ENCODE measurements around the gene EVI5L.
"Not testable (repeated sequence)": the region's sequence is repeated elsewhere in the genome, so short reads cannot be mapped to it uniquely, and the experiment has no call there.

EVI5L gene

GRCh38 chr19:7829561-7830271 is at the start of gene EVI5L:
EVI5L (plus strand) TSS chr19:7830218; CDS start chr19:7846543, 16,325 bp downstream.
- peak; percentile 98 to 99 for DNase-seq

GRCh38 chr19:7781157-7781556 is 48.9 kb upstream of the EVI5L start:
- DNase-seq, result no peak

GRCh38 chr19:7783991-7784423 is 46.0 kb upstream of the EVI5L start:
- DNase-seq, result no peak

DNA sequence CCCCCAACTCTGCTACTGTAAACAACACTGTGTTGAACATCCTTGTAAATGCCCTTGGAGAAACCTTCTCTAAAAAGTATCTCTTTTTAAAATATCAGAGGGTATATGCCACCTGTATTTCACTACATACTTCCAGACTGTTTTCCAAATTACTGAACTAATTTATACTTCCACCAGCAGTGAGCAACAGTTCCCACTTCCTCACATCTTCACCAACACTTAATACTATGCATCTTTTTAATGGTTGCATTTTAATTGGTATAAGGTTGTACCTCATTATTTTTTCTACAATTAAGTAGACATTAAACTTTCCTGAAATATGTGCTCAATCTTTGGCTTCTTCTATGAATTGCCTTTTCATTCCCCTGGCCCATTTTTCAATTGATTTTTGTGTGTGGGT is 45.2 kb upstream of the EVI5L start:
- DNase-seq, result no peak

DNA sequence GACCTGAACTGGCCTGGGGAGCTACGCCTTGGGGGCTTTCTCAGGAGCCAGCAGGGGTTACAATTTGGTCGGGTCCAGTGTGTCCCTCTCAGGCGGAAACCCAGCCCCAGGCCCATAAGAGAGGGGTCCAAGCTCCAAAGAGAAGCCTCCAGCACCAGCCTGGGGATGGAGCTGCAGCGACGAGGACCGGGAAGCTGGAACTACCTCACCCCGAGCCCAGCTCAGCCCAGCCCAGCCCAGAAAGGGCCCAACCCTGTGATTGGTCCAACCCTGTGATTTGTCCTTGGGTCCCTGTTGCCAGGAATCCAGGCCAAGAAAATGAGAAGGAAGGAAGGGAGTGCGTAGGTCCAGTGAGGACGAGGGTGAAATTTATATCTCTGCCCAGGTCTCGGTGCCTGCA is 42.9 kb upstream of the EVI5L start:
- no peak for DNase-seq

- no peak for DNase-seq
These were observed 42.3 kb upstream of the EVI5L start for GRCh38 chr19:7787602-7788177.

DNA sequence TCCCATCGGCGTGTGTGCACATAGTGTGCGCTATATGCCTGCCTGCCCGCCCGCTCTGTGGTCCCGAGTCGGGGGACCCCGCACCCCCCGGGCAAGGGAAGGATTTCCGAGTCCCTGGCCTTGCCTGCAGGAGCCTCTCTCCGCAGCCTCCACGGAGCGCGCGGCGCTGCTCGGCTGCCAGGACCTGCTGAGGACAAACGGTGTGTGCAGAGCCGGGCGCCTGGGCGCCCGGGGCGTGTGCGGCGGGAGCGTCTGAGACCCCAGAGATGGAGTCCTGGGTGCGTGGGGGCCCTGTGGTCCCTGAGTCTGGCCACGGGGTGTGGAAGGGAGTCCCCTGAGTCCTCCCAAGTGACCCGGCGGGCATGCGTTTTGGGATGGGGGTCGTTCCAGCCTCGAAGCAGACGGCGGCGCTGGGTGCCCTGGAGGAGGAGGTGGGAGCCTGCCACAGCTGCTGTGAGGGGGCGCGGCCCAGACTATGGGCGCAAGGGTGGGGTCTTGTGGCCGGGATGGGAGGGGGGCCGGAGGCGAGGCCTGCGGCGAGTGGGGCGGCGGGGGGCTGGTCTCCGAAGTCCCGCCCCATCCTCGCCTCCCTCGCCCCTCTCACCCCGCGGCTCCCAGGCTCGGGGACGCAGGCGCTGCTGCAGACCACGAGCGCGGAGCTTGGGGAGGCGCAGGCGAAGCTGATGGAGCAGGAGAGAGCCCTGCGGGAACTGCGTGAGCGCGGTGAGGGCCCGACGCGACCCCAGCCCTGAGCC is 41.7 kb upstream of the EVI5L start:
- no peak for DNase-seq

DNA sequence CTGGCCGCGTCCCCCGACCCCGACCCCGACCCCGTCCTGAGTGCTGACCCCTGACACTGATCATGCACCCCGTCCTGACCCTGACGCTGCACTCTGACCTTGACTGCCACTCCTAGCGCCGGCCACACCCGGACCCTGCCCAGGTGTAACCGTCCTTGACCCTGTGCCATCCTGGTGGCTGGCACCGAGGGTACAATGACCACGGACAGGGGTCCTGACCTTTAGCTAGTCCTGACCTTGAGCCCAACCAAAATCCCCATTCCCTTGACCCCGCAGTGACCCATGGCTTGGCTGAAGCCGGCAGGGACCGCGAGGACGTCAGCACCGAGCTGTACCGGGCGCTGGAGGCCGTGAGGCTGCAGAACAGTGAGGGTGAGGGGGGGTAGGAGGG is 41.1 kb upstream of the EVI5L start:
- no peak for DNase-seq

GRCh38 chr19:7789447-7789846 is 40.6 kb upstream of the EVI5L start:
- no peak for DNase-seq

DNA sequence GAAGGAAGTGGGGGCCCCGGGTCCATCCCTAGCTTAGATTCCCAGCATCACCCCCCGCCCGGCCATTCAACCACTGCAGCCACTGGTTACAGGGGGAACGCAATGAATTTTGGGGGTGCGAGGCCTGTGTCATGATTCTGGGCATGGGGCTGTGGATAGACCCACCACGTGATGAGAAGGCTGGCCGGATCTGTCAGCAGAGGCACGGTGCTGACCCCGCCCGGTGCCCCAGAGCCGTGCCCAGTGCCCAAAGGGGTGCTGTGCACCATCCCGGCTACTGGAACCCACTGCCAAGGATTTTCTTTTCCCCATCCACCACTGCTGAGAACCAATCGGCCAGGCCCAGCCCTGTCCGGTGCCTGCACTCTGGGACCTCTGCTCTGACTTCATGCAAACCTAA is 39.6 kb upstream of the EVI5L start:
- DNase-seq, result no peak

- no peak for DNase-seq
These were observed 37.7 kb upstream of the EVI5L start for GRCh38 chr19:7792281-7792680.

DNA sequence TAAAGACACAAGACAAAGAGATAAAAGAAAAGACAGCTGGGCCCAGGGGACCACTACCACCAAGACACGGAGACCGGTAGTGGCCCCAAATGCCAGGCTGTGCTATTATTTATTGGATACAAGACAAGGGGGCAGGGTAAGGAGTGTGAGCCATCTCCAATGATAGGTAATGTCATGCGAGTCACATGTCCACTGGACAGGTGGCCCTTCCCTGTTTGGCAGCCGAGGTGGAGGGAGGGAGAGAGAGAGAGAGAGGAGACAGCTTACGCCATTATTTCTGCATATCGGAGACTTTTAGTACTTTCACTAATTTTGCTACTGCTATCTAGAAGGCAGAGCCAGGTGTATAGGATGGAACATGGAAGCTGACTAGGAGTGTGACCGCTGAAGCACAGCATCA is 37.3 kb upstream of the EVI5L start:
- DNase-seq, result not testable (repeated sequence)

- no peak for DNase-seq
These were observed 36.5 kb upstream of the EVI5L start for GRCh38 chr19:7793493-7793892.

GRCh38 chr19:7795555-7796161 is 34.4 kb upstream of the EVI5L start:
- no peak for DNase-seq

DNA sequence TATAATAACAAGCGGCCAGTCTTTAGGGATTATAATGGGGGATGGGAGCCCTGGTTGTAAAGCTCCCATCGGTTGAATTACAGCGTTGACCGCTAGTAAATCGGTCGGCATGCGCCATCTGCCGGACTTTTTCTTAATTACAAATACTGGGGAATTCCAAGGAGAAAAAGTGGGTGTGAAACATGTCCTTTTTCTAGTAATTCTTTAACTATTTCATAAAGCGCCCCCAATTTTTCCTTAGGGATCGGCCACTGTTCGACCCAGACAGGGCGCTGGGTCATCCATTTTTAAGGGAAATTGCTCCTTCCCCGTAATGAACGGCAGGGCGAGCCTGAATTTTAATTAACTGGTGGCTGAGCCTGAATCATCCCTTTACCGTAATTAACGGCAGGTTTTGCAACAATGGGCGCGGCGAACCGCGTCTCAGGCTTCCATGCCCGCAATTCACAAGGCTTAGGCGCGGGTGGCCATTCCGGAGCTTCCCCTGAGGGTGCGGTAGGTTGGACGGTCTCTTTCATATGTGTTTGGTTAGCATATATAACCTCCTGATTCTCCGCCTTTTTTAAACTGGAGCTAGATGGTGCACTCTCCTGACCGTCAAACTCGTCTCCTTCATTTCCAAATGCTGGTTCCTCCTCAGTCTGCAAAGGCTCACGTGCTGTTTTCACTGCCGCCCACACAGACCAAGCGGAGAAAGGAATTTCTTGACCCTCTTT is 30.2 kb upstream of the EVI5L start:
- peak in 1 of 2 experiments; percentile 67 for DNase-seq

- no peak for DNase-seq
These were observed 28.9 kb upstream of the EVI5L start for GRCh38 chr19:7801020-7801570.

- no peak for DNase-seq
These were observed 23.8 kb upstream of the EVI5L start for GRCh38 chr19:7806234-7806633.

DNA sequence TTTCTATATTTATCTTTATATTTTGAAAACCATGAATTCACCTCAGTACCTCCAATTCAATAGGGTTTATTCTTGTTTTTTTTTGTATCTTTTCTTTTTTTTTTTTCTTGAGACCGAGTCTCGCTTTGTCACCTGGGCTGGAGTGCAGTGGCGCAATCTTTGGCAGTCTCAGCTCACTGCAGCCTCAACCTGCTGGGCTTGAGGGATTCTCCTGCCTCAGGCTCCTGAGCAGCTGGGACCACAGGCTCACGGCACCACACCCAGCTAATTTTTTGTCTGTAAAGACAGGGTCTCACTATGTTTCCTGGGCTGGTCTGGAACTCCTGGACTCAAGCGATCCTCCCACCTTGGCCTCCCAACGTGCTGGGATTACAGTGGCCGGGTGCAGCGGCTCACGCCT is 23.1 kb upstream of the EVI5L start:
- DNase-seq, result no peak

DNA sequence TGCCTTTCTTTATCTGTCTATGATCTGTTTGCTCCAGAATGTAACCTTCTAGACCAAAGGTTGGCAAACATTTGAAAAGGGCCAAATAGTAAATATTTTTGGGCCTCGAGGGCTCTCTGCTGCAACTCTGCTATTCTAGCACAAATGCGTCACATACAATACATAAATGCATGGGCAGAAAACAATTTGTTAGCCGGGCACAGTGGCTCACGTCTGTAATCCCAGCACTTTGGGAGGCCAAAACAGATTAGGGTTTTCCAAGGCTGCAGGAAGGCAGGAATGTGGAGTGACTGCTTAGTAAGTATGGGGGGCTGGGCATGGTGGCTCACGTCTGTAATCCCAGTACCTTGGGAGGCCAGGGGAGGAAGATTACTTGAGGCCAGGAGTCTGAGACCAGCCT is 21.9 kb upstream of the EVI5L start:
- no peak for DNase-seq

DNA sequence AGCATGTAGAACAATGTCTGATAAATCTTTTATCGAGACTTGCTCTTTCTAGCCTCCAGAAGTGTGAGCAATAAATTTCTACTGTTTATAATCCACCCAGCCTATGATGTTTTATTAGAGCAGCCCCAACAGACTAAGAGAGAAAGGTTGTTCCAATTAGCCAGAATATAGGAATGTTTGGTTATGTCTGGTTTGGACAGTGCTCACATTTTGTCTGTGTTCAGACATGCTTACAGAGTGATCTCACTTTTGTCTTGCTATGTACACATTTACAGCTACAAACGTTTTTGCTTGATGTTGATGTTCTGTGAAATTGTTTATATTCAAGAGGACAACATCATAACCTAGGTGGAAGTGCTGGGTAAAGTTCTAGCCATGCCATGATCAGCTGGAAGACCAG is 18.0 kb upstream of the EVI5L start:
- no peak for DNase-seq

- no peak for DNase-seq
These were observed 14.7 kb upstream of the EVI5L start for GRCh38 chr19:7815325-7815724.

GRCh38 chr19:7816040-7816439 is 14.0 kb upstream of the EVI5L start:
- DNase-seq, result not testable (repeated sequence)

GRCh38 chr19:7817801-7818200 is 12.2 kb upstream of the EVI5L start:
- DNase-seq, result no peak

Measured in NCI-H526 (cell line).